GDM1 (cell line): ENCODE results near the gene KCNH4.
A peak's percentile ranks its signal among the peaks of the same experiment; 100 is the strongest.

Experiments used
- DNase-seq: peaks from one replicate; lab custom pipeline; 2025; lab: John Stamatoyannopoulos, UW

The KCNH4 gene

DNA sequence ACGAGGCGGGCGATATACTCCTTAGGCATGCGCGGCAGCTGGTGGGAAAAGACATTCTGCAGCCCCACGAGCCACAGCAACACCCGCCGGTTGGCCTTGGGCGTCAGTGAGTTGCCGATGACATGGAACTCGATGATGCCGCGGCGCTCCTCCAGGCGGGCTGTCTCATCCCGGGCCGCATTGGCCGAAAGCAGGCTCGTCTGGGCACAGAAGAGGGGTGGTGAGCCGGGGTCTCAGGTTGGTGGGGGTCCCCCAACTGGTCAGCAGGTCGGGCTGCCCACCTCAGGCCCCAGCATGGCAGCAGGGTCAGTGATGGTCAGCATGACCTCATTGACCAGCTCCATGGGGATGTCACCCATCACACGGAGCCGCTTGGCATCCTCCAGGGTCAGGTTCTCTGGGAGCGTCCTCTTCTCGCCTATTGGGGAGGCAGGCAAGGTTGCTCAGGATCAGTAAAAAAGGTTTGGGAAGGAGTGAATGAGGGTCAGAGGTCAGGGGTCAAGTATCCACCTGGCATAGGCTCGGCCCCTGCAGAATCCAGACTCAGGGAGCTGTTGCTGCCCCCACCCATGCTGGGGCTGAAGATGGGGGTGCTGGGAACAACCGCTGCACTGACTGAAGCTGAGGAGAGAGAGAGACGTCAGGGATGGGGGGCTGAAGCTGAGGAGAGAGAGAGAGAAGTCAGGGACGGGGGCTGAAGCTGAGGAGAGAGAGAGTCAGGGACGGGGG lies 63.4 kb downstream of the KCNH4 start:
- no peak for DNase-seq

DNA sequence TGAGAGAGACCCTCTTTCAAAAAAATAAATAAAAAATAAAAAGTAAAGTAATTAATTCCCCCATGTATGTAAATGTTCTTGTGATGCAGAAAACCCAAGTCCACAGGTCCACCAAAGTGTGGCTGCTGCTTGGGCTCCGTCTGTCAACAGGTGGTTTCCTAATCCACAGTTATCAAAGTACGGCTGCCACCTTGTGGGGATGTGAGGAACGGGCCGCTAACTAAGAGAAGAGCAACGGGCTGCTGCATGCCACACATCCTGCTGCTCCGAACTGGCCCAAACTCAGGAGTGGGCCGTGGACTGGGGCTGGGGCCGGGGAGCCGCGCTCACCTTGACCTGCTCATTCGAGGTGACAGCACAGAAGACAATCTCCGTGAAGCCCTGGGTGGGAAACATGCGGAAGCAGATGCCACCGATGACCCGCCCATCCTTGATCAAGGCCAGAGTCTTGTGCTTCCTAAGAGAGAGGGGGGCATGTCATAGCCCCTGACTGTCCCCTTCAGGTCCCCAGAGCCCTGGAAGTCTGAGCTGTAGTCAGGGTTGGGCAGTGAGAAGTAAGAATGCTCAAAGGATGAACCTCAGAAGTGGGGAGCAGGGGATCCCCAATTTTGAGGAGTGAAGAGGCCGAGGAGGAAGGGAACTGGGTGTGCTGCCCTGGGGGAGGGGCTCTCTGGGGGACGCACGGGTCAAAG lies 64.1 kb downstream of the KCNH4 start:
- DNase-seq: peak; percentile 21

DNA sequence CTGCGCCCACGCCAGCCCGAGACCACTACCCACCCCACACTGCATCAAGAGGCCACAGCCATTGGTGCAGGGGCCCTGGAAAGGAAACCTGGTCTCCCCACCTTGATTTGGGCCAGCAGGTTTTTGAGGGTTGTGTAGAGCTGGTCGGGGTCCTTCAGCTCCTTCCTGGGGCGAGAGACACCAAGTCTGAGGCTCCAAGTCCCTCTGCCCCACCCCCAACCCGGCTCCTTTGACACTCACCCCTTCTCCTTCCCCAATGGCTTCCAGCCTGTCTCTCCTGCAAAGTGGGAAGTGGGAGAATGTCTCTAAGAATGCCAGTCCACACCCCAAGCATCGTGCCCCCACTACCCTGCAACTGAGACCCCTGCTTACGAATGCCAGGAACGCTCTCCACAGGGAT lies 66.8 kb downstream of the KCNH4 start:
- DNase-seq: no peak

GRCh38 chr17:42113293-42114069 lies 67.5 kb downstream of the KCNH4 start:
- no peak for DNase-seq

DNA sequence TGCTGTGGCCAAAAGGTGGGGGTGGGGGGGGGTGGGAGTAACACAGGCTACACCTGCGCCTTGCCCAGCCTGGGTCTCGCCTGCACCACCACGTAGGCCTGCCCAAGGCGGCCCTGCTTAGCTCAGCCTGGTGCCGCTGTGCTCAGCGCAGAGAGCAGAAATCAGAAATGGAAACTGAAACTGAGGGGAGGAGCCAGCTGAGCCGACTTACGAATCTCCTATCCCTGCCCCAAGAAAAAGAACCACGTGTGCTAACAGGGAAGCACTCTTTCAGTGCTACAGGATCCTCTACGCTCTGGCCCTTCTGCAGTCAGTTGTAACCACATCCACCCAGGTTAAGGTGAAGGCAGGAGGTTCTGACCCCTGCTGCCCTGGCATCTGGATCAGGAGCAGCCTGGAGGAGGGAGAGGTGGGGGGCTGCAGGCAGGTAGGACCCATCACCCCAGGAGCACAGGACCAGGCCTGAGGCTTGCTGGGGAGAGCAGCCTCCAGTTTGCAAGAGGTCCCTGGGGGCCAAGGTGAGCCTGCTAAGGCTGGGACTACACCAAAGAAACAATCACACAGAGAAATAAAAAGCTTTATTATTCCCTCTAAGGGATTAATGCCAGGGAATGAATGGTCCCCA lies 68.3 kb downstream of the KCNH4 start, which contains the start of gene DHX58:
Gene DHX58, minus strand, starts transcription at position 163 of the 625 bp plus-strand sequence. CDS start 822 bp downstream, outside the sequence.
- peak; percentile 81 for DNase-seq

DNA sequence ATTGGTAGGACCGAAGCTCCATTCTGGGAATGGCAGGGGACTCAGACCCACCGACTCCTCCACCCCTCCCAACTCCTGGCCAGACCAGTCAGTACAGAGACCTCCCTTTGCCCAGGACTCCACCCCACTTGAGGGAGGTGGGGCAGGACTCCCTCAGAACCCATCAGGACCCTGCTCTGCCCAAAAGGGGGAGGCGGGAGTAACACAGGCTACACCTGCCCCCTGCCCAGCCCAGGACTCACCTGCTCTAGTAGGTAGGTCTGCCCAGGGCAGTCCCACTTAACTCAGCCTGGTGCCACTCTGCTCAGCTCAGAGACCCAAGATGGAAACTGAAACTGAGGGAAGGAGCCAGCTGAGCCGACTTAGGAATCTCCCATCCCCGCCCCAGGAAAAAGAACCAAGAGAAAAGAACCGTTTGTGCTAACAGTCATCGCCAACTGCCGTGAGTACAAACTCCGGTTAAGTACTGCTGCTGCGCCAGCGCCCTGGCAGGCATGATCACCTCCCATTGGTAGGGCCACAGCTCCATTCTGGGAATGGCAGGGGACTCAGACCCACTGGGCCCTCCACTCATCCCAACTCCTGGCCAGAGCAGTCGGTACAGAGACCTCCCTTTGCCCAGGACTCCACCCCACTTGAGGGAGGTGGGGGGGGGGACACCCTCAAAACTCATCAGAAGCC lies 68.9 kb downstream of the KCNH4 start:
- DNase-seq: no peak

DNA sequence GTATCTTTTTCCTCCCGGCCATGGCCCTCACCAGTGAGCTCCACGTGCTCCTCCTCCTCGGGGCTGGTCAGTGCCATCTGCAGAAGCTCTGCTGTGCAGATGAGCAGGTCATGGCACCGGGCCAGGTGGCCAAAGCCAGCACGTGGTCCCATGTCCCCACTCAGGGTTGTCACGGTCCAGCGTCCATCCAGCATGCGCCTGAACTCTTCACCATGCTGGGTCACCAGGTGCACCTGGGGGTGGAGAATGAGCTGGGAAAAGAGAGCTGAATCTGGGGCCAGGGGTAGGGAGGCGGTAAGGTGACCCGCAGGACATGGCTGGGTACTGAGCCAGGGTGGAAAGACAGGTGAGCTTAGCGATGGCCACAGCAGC lies 69.7 kb downstream of the KCNH4 start:
- DNase-seq: no peak

DNA sequence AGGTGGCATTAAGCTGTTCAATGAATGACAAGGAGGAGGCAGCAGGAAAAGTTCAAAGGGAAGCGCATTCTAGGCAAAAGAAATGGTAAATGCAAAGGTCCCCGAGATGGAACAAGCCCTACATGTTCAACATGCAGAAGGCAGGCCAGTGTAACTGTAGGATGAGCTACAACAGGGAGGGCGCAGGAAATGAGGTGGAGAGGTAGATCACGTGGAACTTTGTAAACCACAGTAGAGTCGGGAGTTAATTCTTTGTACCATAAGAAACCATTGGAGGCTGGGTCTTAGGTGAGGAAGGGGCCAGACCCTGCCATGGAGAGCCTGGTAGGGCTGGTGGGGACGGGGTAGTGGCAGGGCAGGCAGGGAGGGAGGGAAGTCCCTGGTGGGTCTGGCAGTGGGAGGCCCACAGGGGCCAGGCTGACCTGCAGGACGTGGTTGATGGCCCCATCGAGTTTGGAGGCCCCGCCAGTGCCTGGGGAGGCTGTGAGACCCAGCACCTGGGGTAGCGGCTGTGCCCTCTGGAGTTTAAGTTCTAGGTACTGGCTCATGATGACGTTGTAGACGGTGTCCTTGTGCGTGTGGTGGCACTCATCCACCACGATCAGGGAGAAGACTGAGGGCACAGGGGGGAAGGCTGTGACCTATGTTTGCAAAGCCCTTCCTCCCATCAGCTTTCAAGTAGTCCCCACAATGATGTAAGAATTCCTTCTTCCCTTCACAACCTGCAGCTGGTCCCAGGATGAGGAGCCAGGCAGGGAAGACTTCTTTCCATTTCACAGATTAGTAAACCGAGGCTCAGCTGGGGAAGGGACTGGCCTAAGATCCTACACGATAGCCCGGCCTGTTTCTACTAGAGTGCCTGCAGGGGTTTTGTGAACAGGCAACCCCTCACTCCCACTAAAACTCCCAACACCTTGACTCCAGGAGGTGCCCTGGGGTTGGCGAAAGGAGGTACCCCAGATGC lies 70.4 kb downstream of the KCNH4 start:
- no peak for DNase-seq

- no peak for DNase-seq
These were observed 71.9 kb downstream of the KCNH4 start for GRCh38 chr17:42109086-42109485.

GRCh38 chr17:42107597-42108576 lies 73.1 kb downstream of the KCNH4 start:
- DNase-seq: peak; percentile 61

DNA sequence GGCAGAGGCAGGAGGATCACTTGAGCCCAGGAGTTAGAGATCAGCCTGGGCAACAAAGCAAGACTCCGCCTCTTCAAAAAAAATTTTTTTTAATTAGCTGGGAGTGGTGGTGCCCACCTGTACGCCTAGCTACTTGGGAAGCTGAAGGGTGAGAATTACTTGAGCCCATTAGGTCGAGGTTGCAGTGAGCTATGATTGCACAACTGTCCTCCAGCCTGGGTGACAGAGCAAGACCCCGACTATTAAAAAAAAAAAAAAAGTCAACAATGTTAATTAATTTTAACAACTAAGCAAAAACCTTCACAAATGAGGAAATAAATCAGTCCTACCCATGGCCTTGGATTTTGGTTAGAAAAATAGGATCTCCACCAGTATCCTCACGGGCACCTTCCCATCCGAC lies 73.8 kb downstream of the KCNH4 start:
- no peak for DNase-seq
